Esophagus squamous epithelium (tissue), 4 donors: ENCODE results near the gene GLIS1.

Source experiments
- CTCF ChIP-seq, 6 experiments: fragments of 450-650 bp in 4 of 6; fragments of 200-600 bp in 2 of 6; sonication (generic) in 2 of 6; IDR thresholded peaks; one replicate each; pipeline ENCODE4 v1.5.1; 2016 to 2019; ENCODE audit warnings: antibody characterized with exemption in 6 of 6, mild to moderate bottlenecking in 4 of 6, moderate library complexity in 4 of 6
- POLR2A ChIP-seq, 4 donors: fragments of 450-650 bp; IDR thresholded peaks; one replicate each; pipeline ENCODE4 v1.6.1; 2017; ENCODE audit warnings: antibody characterized with exemption in 4 of 4, mild to moderate bottlenecking in 4 of 4, moderate library complexity in 3 of 4

- TF ChIP-seq CTCF (IDR thresholded peaks at IDR 0.05): no peak
- no peak for TF ChIP-seq POLR2A (IDR thresholded peaks at IDR 0.05)
Observed at GRCh38 chr1:53718443-53718842, 20.5 kb downstream of the GLIS1 start.
